ENCODE measurements around the gene PRSS56.
A peak's percentile ranks its signal among the peaks of the same experiment; 100 is the strongest.
"Not testable (repeated sequence)": the region's sequence is repeated elsewhere in the genome, so short reads cannot be mapped to it uniquely, and the experiment has no call there.

The PRSS56 gene

GRCh38 chr2:232542715-232543467, 22.7 kb downstream of the PRSS56 start:
- no peak for DNase-seq

GRCh38 chr2:232543491-232543890, 23.3 kb downstream of the PRSS56 start:
- DNase-seq: no peak

GRCh38 chr2:232543928-232544631, 23.9 kb downstream of the PRSS56 start:
- DNase-seq: no peak

GRCh38 chr2:232544674-232545073, 24.5 kb downstream of the PRSS56 start:
- no peak for DNase-seq

GRCh38 chr2:232545511-232546375, 25.6 kb downstream of the PRSS56 start:
- no peak for DNase-seq

- DNase-seq: no peak
Measured at GRCh38 chr2:232547991-232548390, 27.8 kb downstream of the PRSS56 start.

- peak in 1 of 4 experiments; percentile 55 for DNase-seq
Measured at GRCh38 chr2:232549655-232550353, 29.6 kb downstream of the PRSS56 start.

- DNase-seq: peak; percentile 77 to 89 (median 86)
Measured at GRCh38 chr2:232550354-232551249, 30.4 kb downstream of the PRSS56 start, which contains the start of the genes EIF4E2 and TIGD1. Gene EIF4E2 (plus strand): TSS chr2:232550689. CDS start chr2:232550725, 36 bp downstream. Gene TIGD1 (minus strand): TSS chr2:232550557. CDS start chr2:232549882, 675 bp downstream.

- no peak for DNase-seq
Measured at GRCh38 chr2:232551250-232551638, 31.1 kb downstream of the PRSS56 start.

GRCh38 chr2:232551776-232552175, 31.6 kb downstream of the PRSS56 start:
- no peak for DNase-seq

GRCh38 chr2:232556426-232556825, 36.2 kb downstream of the PRSS56 start:
- no peak for DNase-seq

GRCh38 chr2:232562515-232563151, 42.4 kb downstream of the PRSS56 start:
- no peak for DNase-seq

GRCh38 chr2:232563580-232563979, 43.4 kb downstream of the PRSS56 start:
- no peak for DNase-seq

- no peak for DNase-seq
Measured at GRCh38 chr2:232567721-232568120, 47.5 kb downstream of the PRSS56 start.

- DNase-seq: no peak
Measured at GRCh38 chr2:232568161-232568560, 48.0 kb downstream of the PRSS56 start.

GRCh38 chr2:232569541-232569940, 49.4 kb downstream of the PRSS56 start:
- no peak for DNase-seq

GRCh38 chr2:232570481-232570880, 50.3 kb downstream of the PRSS56 start:
- DNase-seq: not testable (repeated sequence)

GRCh38 chr2:232571026-232571474, 50.9 kb downstream of the PRSS56 start:
- DNase-seq: no peak

GRCh38 chr2:232573042-232573441, 52.9 kb downstream of the PRSS56 start:
- DNase-seq: no peak

GRCh38 chr2:232573771-232574435, 53.7 kb downstream of the PRSS56 start:
- no peak for DNase-seq

Data from activated naive CD4-positive, alpha-beta T cell (primary cell).